ENCODE results near the gene PRR14L.
"Not testable (repeated sequence)": the region's sequence is repeated elsewhere in the genome, so short reads cannot be mapped to it uniquely, and the experiment has no call there.

GRCh38 chr22:31660860-31661341 lies 89.0 kb downstream of the PRR14L start:
- not testable (repeated sequence) for TF ChIP-seq SP1 (IDR thresholded peaks at IDR 0.05); BHLHE40 (IDR thresholded peaks at IDR 0.05; ENCODE audit: borderline replicate concordance); TARDBP (IDR thresholded peaks at IDR 0.05); NFRKB (IDR thresholded peaks at IDR 0.05)

Data from HEK293T (cell line).